Liver (tissue), 3 donors: ENCODE data around the gene SLC4A5.

Experiments
- CTCF ChIP-seq: fragments of 150-350 bp; IDR thresholded peaks from 2 replicates; pipeline ENCODE4 v1.5.1; 2017; ENCODE audit warnings: improper control_type of control experiment, low read depth, low read length; ENCODE audit not compliant: missing input control
- FOXA1 ChIP-seq: IDR thresholded peaks from 2 replicates; pipeline ENCODE4 v1.6.1; 2016; ENCODE audit warnings: antibody characterized with exemption
- FOXA2 ChIP-seq: IDR thresholded peaks from 2 replicates; pipeline ENCODE4 v1.6.1; 2016; ENCODE audit warnings: antibody characterized with exemption
- GABPA ChIP-seq, 2 donors: IDR thresholded peaks in 1 of 2; conservative IDR thresholded peaks in 1 of 2; 2 replicates each; pipeline ENCODE4 v1.6.1; 2016; ENCODE audit warnings: antibody characterized with exemption in 2 of 2, mild to moderate bottlenecking in 1 of 2, moderate library complexity in 1 of 2
- HNF4A ChIP-seq, 2 donors: conservative IDR thresholded peaks; 2 replicates each; pipeline ENCODE4 v1.6.1; 2016; ENCODE audit warnings: antibody characterized with exemption in 2 of 2, mild to moderate bottlenecking in 2 of 2
- JUND ChIP-seq, 2 donors: IDR thresholded peaks; 2 replicates each; pipeline ENCODE4 v1.6.1; 2016; ENCODE audit warnings: antibody characterized with exemption in 2 of 2
- REST ChIP-seq: IDR thresholded peaks from 2 replicates; pipeline ENCODE4 v1.6.1; 2016; ENCODE audit warnings: antibody characterized with exemption, mild to moderate bottlenecking
- TAF1 ChIP-seq: conservative IDR thresholded peaks from 2 replicates; pipeline ENCODE4 v1.6.1; 2016; ENCODE audit warnings: antibody characterized with exemption, mild to moderate bottlenecking
- YY1 ChIP-seq: IDR thresholded peaks from 2 replicates; pipeline ENCODE4 v1.6.1; 2016; ENCODE audit warnings: antibody characterized with exemption, mild to moderate bottlenecking
- ZBTB33 ChIP-seq: IDR thresholded peaks from 2 replicates; pipeline ENCODE4 v1.6.1; 2016; ENCODE audit warnings: antibody characterized with exemption
- TF ChIP-seq, protein P1 (sequence below): IDR thresholded peaks from 2 replicates; pipeline ENCODE4 v1.6.1; 2016; ENCODE audit warnings: antibody characterized with exemption
- donor health status: healthy.
- donor health status: healthy.

GRCh38 chr2:74205113-74205512, 138.1 kb downstream of the SLC4A5 start:
- TF ChIP-seq TAF1 (no peak), CTCF (no peak), FOXA1 (no peak), YY1 (no peak), JUND (IDR thresholded peaks at IDR 0.05) (no peak), ZBTB33 (no peak), HNF4A (conservative IDR thresholded peaks at IDR 0.05) (no peak), REST (no peak), FOXA2 (no peak), GABPA (IDR thresholded peaks at IDR 0.05 in 1 of 2, conservative IDR thresholded peaks at IDR 0.05 in 1 of 2) (no peak)
- TF ChIP-seq, protein P1, sequence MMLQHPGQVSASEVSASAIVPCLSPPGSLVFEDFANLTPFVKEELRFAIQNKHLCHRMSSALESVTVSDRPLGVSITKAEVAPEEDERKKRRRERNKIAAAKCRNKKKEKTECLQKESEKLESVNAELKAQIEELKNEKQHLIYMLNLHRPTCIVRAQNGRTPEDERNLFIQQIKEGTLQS = no peak
